AG09319 (cell line): ENCODE measurements around the gene CGAS.

Source experiments
- DNase-seq: peaks from one replicate; pipeline ENCODE4 v3.0.0-alpha.2; 2010; ENCODE audit warnings: low read depth; ENCODE audit errors: extremely low read depth
- CTCF ChIP-seq: IDR thresholded peaks from 2 replicates; pipeline ENCODE4 v1.5.1; 2011; ENCODE audit warnings: low read depth, mild to moderate bottlenecking, inconsistent platforms, low read length, moderate library complexity

Gene CGAS

GRCh38 chr6:73443555-73443954 is 8.5 kb downstream of the CGAS start:
- no peak for TF ChIP-seq CTCF
- no peak for DNase-seq

GRCh38 chr6:73435236-73435635 is 16.9 kb downstream of the CGAS start:
- TF ChIP-seq CTCF: no peak

GRCh38 chr6:73421534-73421933 is 30.6 kb downstream of the CGAS start:
- TF ChIP-seq CTCF: no peak
- DNase-seq: no peak

More at GRCh38 chr6:73435236-73435635, 16.9 kb downstream of the CGAS start:
- no peak for DNase-seq

- DNase-seq: no peak
- TF ChIP-seq CTCF: no peak
Observed at GRCh38 chr6:73418081-73418741, 33.9 kb downstream of the CGAS start.

- no peak for DNase-seq
- no peak for TF ChIP-seq CTCF
Observed at GRCh38 chr6:73413102-73413501, 39.0 kb downstream of the CGAS start.

- no peak for DNase-seq
- TF ChIP-seq CTCF: no peak
Observed at GRCh38 chr6:73409395-73409794, 42.7 kb downstream of the CGAS start.

- DNase-seq: no peak
- no peak for TF ChIP-seq CTCF
Observed at GRCh38 chr6:73400656-73401055, 51.4 kb downstream of the CGAS start.
